Thyroid gland (tissue), 4 donors: ENCODE measurements around the gene CACNA1D.

Experiments
- POLR2A ChIP-seq, 2 donors: fragments of 450-650 bp; IDR thresholded peaks; one replicate each; pipeline ENCODE4 v1.6.1; 2017; ENCODE audit warnings: antibody characterized with exemption in 2 of 2, mild to moderate bottlenecking in 2 of 2, moderate library complexity in 1 of 2
- TF ChIP-seq, protein P1 (sequence below), 6 experiments: fragments of 200-600 bp in 3 of 6; fragments of 450-650 bp in 3 of 6; sonication (generic) in 3 of 6; IDR thresholded peaks; one replicate each; pipeline ENCODE4 v1.5.1; 2016 to 2019; ENCODE audit warnings: antibody characterized with exemption in 6 of 6, mild to moderate bottlenecking in 2 of 6, inconsistent platforms in 1 of 6, moderate library complexity in 1 of 6

GRCh38 chr3:53688066-53688465 lies 193.7 kb downstream of the CACNA1D start:
- no peak for TF ChIP-seq POLR2A (IDR thresholded peaks at IDR 0.05)
- TF ChIP-seq, protein P1, sequence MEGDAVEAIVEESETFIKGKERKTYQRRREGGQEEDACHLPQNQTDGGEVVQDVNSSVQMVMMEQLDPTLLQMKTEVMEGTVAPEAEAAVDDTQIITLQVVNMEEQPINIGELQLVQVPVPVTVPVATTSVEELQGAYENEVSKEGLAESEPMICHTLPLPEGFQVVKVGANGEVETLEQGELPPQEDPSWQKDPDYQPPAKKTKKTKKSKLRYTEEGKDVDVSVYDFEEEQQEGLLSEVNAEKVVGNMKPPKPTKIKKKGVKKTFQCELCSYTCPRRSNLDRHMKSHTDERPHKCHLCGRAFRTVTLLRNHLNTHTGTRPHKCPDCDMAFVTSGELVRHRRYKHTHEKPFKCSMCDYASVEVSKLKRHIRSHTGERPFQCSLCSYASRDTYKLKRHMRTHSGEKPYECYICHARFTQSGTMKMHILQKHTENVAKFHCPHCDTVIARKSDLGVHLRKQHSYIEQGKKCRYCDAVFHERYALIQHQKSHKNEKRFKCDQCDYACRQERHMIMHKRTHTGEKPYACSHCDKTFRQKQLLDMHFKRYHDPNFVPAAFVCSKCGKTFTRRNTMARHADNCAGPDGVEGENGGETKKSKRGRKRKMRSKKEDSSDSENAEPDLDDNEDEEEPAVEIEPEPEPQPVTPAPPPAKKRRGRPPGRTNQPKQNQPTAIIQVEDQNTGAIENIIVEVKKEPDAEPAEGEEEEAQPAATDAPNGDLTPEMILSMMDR (IDR thresholded peaks at IDR 0.05): no peak
